H54 (cell line): ENCODE data around the gene SLC30A3.
"Not testable (repeated sequence)": the region's sequence is repeated elsewhere in the genome, so short reads cannot be mapped to it uniquely, and the experiment has no call there.

Experiments
- DNase-seq: peaks from one replicate; pipeline ENCODE4 v3.0.0; 2011; ENCODE audit warnings: low spot score, mixed read lengths; ENCODE audit not compliant: insufficient read length
- FAIRE-seq: peaks from 3 replicates; lab custom pipeline; 2011; peaks lifted over from hg19 to GRCh38; lab: Jason Lieb, UNC
- POLR2A ChIP-seq: IDR thresholded peaks from 2 replicates; pipeline ENCODE4 v1.6.1; 2011; ENCODE audit warnings: low read depth, mild to moderate bottlenecking, low read length

The SLC30A3 gene, protein sequence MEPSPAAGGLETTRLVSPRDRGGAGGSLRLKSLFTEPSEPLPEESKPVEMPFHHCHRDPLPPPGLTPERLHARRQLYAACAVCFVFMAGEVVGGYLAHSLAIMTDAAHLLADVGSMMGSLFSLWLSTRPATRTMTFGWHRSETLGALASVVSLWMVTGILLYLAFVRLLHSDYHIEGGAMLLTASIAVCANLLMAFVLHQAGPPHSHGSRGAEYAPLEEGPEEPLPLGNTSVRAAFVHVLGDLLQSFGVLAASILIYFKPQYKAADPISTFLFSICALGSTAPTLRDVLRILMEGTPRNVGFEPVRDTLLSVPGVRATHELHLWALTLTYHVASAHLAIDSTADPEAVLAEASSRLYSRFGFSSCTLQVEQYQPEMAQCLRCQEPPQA

DNA sequence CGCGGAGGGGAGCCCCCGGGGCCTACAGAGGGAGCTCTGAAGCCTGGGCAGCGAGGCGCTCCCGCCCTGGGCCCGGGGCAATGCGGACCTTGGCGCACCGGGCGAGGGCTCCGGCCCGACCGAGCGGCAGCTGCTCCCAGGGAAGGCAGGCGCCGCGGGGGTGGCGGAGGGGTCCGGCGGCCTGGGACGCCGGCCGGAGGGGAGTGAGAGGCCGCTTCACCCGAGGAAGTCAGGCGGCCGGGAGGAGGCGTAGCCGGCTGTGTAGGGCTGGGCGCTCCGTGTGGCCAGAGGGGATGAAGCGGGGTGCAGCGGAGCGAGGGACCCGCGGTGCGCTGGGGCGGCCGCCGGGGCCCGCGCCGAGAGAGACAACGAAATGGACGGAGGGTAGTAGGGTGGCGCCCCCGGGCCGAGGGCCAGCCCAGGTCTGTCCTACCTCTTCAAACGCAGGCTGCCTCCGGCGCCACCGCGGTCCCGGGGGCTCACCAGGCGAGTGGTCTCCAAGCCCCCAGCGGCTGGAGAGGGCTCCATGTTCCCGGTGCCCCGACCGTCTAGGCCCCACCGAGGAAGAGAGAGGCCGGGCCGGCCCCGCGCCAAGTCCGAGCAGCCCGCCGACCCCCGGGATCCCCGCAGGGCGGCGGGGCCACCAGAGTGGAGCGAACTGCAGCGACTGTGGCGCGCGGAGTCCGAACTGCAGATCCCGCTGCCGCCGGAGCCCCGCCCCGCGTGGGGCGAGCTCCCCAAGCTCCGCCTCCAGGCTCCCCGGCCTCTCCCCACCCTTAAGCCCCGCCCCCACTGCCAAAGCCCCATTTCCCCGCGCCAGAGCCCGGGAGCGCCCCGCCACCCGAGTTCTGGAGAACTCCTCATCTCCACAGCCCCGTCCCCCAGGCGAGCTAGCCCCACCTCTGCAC is at the start of gene SLC30A3:
SLC30A3 (minus strand) TSS at position 669 of the 908 bp plus-strand sequence; CDS start at position 528, 141 bp downstream.
- DNase-seq (peak; percentile 97), FAIRE-seq (no peak)
- 0 out of 2 replicates have a peak, but pooled peaks have one; percentile 35 for TF ChIP-seq POLR2A

DNA sequence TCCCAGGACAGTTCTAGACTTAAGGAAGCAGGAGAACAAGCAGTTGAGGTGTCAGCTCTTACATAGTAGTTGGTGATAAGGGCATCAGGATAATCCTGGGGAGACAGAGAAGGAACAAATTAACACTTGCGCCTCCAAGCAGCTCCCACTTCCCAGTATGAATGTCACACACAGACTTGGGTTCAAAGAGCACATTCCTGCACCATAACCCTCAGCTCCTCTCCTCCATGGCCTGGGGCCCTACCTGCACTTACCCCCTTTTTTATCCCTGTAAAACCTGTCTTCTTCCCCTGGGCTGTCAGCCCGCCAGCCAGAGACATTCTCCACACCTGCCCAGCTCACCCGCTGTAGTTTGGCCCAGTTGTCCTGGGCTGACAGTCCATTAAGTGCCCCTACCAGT is 49.3 kb upstream of the SLC30A3 start:
- TF ChIP-seq POLR2A, result no peak
- DNase-seq (no peak), FAIRE-seq (no peak)

DNA sequence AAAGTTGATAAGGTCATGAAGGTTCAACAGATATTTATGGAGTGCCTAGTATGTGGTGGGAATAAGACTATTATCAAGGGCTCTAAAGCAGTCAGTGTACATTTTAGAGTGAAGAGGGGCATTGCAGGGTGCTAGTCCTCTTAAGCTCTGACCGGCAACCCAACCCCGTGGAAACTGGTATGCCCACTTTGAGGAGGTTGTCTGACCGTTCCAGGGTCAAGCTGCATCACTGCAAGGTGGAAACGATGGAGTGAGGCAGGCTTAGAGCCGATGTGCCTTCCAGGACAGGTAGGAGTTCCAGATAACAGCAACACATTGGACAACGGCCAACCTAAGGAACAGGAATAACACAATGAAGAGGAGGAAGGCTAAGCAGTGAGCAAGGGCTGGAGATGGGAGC is 46.8 kb upstream of the SLC30A3 start:
- no peak for TF ChIP-seq POLR2A
- FAIRE-seq (no peak), DNase-seq (no peak)

DNA sequence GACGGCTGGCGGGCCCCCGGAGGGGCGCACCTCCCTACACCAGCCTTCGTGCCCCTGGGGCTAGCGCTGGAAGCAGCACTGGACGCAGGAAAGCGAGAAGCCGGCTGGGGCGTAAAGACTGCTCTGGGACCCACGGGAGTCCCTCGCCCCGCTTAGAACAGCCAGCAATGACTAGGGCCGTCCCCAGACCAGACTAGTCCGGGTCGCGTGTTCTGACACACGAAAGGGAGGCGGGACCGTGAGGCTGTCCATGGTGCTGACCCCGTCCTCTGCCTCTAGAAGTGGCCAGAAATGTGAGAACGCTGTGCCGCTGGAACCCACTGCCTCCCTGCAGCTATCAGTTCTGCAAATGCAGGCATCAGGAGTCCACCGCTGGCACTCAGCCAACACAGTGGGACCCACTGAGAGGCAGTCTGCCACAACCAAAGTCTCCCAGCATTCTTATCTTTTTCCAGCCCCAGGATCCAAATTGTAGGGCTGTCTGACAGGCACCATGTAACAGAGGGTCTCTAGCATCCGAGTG is 45.6 kb upstream of the SLC30A3 start, which contains the start of gene UCN:
UCN (minus strand) TSS at position 87 of the 523 bp plus-strand sequence. CDS start 550 bp downstream, outside the sequence.
- FAIRE-seq, result no peak
- DNase-seq, result no peak
- TF ChIP-seq POLR2A, result no peak

DNA sequence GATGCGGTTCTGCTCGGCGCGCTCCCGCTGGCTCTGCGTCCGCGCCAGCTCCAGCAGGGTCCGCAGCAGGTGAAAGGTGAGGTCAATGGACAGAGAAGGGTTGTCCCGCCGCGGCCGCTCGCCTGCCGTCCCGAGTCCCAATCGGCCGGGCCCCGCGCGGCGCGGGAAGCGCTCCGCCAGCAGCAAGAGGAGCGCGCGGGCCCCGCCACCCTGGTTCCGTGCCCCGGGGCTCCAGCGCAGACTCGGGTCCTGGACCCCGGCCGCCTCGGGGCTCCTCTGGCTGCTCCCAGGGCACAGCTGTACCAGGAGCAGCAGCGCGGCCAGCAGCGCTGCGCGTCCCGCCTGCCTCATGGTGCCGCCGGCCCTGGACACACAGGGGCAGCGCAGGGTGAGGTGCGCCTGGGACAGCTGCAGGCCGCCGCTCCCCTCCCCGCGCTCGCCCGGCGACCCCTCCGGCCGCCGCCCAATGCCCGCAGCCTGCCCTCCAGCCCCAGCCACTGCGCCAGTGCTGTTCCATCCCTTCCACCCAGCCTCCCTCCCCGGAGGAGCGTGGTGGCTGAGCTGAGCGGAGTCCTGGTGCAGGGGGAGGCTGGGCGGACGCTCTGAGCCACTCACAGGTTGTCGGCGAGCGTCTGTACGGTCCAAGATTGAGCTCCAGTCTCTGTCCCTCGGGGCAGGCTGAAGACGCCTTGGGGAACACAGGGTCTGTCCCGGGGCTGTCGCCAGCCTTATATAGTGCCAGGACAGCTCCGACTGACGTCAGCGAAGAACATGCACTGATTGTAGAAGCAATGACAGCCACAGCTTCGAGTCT is 44.9 kb upstream of the SLC30A3 start:
- no peak for DNase-seq
- FAIRE-seq, result no peak
- no peak for TF ChIP-seq POLR2A

DNA sequence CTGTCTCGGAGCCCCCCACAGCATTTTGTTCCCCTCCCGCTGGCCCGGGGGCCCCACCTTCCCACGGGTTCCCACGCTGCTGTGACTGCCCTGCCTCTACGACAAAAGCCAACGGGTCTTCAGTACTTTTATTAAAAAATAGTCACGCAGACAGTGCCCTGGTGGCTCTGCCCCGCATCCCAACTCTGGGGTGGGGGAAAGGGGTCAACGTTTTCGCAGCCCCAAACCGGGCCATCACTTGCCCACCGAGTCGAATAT is 44.4 kb upstream of the SLC30A3 start:
- FAIRE-seq (no peak), DNase-seq (no peak)
- no peak for TF ChIP-seq POLR2A

DNA sequence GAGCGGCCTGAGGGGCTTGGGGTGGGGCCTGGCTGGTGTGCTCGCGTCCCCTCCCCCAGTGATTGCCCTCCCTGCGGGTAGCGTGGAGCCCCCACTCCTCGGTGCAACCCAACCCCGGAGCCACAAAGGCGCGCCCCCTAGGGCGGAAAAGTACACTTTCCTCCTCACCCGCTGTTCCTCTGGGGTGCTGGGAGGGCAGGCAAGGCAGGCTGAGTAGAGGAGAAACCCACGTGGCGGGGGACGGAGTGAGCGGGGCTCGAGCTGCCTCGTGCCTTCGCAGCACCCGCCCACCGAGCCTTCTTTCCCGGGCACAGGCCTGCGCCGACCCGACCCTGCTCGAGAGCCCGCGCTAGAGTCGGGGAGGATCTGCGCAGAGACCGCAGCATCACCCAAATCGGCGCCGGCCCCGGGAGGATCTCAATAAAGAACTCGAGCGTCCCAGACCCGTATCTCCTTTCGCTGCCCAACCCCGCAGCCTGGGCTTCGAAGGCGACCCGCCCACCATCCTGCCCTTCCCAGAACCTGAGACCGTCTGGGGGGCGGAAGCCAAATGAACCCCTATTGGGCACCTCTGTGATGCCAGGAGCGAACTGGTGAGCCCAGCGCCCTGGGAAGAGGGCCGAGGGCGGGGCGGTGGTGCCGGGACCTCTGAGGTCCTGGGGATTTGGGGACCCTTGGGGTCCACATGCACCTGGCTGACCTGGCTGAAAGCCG is 43.9 kb upstream of the SLC30A3 start:
- no peak for FAIRE-seq

DNA sequence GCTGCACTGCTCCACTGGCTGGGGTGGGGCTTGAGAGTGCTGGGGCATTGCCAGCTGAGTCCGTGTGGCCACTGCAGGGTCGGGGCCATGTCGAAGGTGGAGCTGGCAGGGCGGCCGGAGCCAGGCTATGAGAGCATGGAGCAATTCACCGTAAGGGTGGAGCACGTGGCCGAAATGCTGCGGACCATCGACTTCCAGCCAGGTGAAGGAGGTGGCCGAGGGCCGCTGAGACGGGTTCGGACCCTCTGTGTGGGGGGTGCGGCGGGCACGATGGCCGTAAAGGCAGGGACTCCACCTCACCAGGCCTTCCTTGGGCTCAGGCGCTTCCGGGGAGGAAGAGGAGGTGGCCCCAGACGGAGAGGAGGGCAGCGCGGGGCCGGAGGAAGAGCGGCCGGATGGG is 43.3 kb upstream of the SLC30A3 start:
- no peak for FAIRE-seq
- no peak for DNase-seq
- no peak for TF ChIP-seq POLR2A

More for the DNA sequence above, 43.9 kb upstream of the SLC30A3 start:
- no peak for DNase-seq
- no peak for TF ChIP-seq POLR2A

DNA sequence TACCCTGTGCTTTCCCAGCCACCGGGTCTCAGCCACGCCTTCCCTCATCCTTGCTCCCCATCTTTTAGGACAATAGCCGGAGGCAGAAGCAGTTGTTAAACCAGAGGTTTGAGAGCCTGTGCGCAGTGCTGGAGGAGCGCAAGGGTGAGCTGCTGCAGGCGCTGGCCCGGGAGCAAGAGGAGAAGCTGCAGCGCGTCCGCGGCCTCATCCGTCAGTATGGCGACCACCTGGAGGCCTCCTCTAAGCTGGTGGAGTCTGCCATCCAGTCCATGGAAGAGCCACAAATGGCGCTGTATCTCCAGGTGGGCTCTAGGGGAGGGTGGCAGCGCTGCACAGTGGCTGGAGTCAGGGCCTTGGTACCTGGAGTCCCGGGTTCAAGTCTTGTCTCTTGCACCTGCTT is 42.7 kb upstream of the SLC30A3 start:
- no peak for FAIRE-seq
- no peak for DNase-seq
- no peak for TF ChIP-seq POLR2A

DNA sequence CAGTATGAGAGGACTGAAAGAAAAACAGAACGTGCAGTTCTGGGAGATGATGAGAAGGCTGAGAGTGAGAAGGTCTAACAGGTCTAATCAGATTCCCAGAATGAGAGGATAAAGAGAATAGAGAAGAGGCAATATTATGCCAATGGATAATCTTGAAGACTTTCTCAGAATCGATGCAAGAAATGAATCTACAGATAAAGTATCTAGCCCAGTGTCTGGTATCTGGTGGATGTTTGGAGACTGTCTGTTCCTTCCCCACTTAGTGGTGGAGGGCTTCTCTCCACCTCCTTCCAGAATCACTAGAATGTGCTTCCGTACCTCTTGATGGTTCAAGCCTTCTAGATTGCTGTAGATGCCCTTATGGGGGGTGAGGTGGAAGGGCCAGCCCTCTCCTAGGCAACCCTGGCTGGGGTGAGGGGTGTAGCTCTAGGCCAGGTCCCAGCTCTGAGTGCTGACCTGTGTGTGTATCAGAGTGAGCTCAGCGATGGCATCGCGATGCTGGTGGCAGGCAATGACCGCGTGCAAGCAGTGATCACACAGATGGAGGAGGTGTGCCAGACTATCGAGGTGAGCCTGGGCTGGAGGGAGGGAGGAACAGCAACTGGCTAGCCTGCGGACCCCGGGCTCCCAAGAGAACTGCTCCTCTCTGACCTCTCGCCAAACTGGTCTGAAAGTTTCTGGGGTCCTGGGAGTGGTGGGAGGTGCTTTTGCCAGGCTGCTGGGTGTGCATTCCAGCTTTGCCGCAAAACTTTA is 41.8 kb upstream of the SLC30A3 start:
- no peak for TF ChIP-seq POLR2A
- DNase-seq, result no peak
- no peak for FAIRE-seq

DNA sequence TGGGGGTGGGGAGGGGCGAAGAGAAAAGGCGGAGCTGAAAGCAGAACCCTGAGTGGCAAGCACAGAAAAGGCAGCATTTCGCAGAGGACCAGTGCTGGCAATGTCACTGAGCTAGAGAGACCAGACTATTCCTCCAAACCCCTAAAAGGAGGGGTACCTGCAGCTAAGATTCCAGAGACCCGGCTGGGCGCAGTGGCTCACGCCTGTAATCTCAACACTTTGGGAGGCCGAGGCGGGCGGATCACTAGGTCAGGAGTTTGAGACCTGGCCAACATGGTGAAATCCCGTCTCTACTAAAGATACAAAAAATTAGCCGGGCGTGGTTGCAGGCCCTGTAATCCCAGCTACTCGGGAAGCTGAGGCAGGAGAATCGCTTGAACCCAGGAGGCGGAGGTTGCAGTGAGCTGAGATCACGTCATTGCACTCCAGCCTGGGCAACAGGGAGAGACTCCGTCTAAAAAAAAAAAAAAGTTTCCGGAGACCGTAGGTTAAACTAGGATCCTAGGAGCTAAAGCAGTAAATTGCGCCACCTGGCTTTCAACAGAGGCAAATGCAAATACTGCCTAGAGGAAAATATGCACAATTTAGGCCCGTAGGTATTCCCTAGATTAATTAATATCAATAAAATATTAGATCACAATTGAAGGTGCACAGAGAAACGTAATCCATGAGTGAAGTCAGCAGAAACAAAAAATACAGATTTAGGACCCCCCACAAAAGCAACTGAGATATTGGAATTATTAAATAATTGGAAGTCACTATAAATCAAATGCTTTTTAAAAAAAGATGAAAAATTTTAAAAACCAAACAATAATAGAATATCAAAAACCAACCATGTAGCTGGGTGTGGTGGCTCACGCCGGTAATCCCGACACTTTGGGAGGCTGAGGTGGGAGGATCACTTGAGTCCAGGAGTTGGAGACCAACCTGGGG is 40.5 kb upstream of the SLC30A3 start:
- DNase-seq (peak; percentile 79), FAIRE-seq (no peak)

DNA sequence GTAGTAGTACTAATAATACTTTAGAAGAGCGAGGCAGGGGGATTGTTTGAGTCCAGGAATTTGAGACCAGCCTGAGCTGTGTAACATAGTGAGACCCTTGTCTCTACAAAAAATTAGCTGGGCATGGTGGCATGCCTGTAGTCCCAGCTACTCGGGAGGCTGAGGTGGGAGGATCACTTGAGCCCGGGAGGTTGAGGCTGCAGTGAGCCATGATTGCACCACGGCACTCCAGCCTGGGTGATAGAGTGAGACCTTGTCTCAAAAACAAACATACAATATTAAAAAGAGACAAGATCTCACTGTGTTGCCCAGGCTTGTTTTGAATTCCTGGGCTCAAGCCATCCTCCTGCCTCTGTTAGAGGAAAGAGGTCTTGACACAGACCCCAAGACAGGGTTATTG is 37.8 kb upstream of the SLC30A3 start:
- FAIRE-seq, result not testable (repeated sequence)

More for the DNA sequence above, 40.5 kb upstream of the SLC30A3 start:
- TF ChIP-seq POLR2A, result no peak

More for the DNA sequence above, 37.8 kb upstream of the SLC30A3 start:
- not testable (repeated sequence) for DNase-seq
